ENCODE results near the gene SLFN14. TPM values are rescaled to one million over a fixed set of nuclear protein-coding genes. Genes with fewer than 3 reads are reported as not detected.

SLFN14 gene
- total RNA-seq, 1 experiment from 2014 or later = not detected

- Histone ChIP-seq H3K27me3 (ENCODE audit: insufficient read depth, low read length) (no peaks in the 10 kb centered on the region), H3K79me1 (ENCODE audit: insufficient read depth, low read depth, low read length, poor library complexity, severe bottlenecking) (no peaks in the 10 kb centered on the region), H3K79me2 (ENCODE audit: insufficient read depth, low read length) (no peaks in the 10 kb centered on the region), H3K14ac (ENCODE audit: insufficient read depth, low read length) (no peak overlapping the region), H4K91ac (ENCODE audit: insufficient read length, low read depth, low read length) (no peak overlapping the region), H3K4me2 (ENCODE audit: insufficient read depth, insufficient read length, low read length) (no peak overlapping the region), H3K4me1 (ENCODE audit: insufficient read depth, low read length) (no peaks in the 10 kb centered on the region), H3K9me3 (ENCODE audit: control insufficient read depth, low read depth, low read length) (no peaks in the 10 kb centered on the region), H4K5ac (ENCODE audit: insufficient read length, low read depth, low read length) (no peak overlapping the region), H2BK20ac (ENCODE audit: low read depth, low read length, poor library complexity, severe bottlenecking) (no peak overlapping the region), H3K56ac (ENCODE audit: insufficient read length, low read depth, low read length) (no peak overlapping the region), H3K27ac (ENCODE audit: insufficient read length, low read depth, low read length) (no peak overlapping the region), H3K9ac (ENCODE audit: extremely low read depth, insufficient read length, low read length) (no peak overlapping the region), H3K23ac (ENCODE audit: insufficient read length, low read depth, low read length) (no peak overlapping the region), H4K8ac (replicated peaks; ENCODE audit: insufficient read length, low read depth, low read length) (no peak overlapping the region), H3T11ph (ENCODE audit: low read length) (no peak overlapping the region), H3K18ac (ENCODE audit: insufficient read length, low read depth, low read length) (no peak overlapping the region), H3K23me2 (ENCODE audit: insufficient read length, low read depth, low read length, poor library complexity, severe bottlenecking) (no peaks in the 10 kb centered on the region), H4K20me1 (ENCODE audit: control insufficient read depth, insufficient read depth, insufficient read length) (no peaks in the 10 kb centered on the region), H2BK120ac (ENCODE audit: low read depth, low read length, poor library complexity, severe bottlenecking) (no peak overlapping the region), H2BK15ac (ENCODE audit: low read depth, low read length) (no peak overlapping the region), H3K4ac (ENCODE audit: low read depth, low read length) (no peak overlapping the region), H2BK5ac (ENCODE audit: insufficient read length, low read length) (no peak overlapping the region), H2AK5ac (ENCODE audit: insufficient read length, low read length) (no peak overlapping the region), H2BK12ac (ENCODE audit: insufficient read length, low read depth, low read length) (no peak overlapping the region), H2AFZ (ENCODE audit: low read length) (no peak overlapping the region)
- DNase-seq = no peak
- no peak for TF ChIP-seq CTCF (conservative IDR thresholded peaks at IDR 0.05)
- Mint-ChIP-seq H3K27ac (no peak overlapping the region), H3K27me3 (ENCODE audit: low read depth) (peaks cover 12% of the 10 kb centered on the region), H3K36me3 (ENCODE audit: insufficient read depth in 1 of 3, low read depth in 3 of 3) (no peaks in the 10 kb centered on the region), H3K4me3 (no peak overlapping the region), H3K9me3 (no peaks in the 10 kb centered on the region), H3K4me1 (no peaks in the 10 kb centered on the region)
Observed at GRCh38 chr17:35542990-35543389, 17.6 kb downstream of the SLFN14 start.

All from H9 (cell line).